ENCODE results near the gene SPATS2.
A peak's percentile ranks its signal among the peaks of the same experiment; 100 is the strongest.

The SPATS2 gene

DNA sequence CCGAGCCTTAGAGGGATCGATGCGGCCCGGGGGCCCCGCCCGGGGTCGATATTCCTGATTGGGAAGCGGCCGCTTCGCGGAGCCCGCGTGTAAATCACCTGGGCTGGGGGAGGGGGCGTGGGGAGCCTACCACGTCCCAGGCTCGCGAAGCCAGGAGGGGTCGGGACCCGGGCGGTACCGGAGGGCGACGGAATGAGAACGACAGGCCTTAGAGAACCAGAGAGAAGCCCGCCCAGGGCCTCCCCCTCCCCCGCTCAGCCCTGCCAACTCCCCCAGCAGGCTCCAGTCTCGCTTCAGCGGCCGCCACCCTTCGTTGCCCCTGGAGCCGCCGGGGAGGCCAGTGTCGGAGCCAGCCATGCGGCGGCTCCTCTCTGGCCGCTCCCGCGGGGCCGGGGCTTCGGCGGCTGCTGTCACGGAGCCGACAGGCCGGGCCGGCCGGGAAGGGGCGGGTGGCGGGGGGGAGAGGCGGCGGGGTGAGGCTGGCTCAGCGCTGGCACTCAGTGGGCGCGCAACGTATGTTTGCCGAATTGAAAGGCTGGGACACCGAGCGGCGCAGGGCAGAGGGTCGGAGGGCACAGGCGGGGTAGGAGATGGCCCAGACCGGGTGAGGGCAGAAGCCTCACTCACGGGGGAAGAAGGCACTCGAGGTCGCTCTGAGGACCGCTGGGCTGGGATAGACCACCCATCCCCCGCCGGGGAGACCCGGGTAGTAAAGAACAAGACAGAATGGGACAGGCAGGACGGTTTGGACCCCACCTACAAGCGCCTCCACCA, 22.0 kb upstream of the SPATS2 start:
- Histone ChIP-seq H3K36me3 (ENCODE audit: control insufficient read depth, insufficient read depth, low read length) (no peaks in the 10 kb centered on the region), H3K27me3 (ENCODE audit: control insufficient read depth, insufficient read depth, low read length) (peaks cover 95% of the 10 kb centered on the region), H3K9ac (ENCODE audit: low read depth, low read length) (no peak overlapping the region), H3K4me3 (ENCODE audit: low read depth, low read length) (peak overlapping the region; percentile 50; the same call in 1 of the 2 replicates), H3K4me1 (ENCODE audit: control insufficient read depth, insufficient read depth, low read length) (peaks cover 32% of the 10 kb centered on the region), H3K27ac (ENCODE audit: low read depth, low read length) (no peak overlapping the region), H3K9me3 (ENCODE audit: control insufficient read depth, insufficient read depth, low read length) (no peaks in the 10 kb centered on the region)

GRCh38 chr12:49345825-49346658, 21.2 kb upstream of the SPATS2 start:
- peaks cover 87% of the 10 kb centered on the region for H3K27me3 ChIP-seq (ENCODE audit: control insufficient read depth, insufficient read depth, low read length)
- H3K9me3 ChIP-seq (ENCODE audit: control insufficient read depth, insufficient read depth, low read length) = no peaks in the 10 kb centered on the region
- H3K27ac ChIP-seq (ENCODE audit: low read depth, low read length) = no peak overlapping the region
- H3K9ac ChIP-seq (ENCODE audit: low read depth, low read length) = no peak overlapping the region
- no peaks in the 10 kb centered on the region for H3K36me3 ChIP-seq (ENCODE audit: control insufficient read depth, insufficient read depth, low read length)
- H3K4me3 ChIP-seq (ENCODE audit: low read depth, low read length) = peak overlapping the region; percentile 50
- peaks cover 25% of the 10 kb centered on the region for H3K4me1 ChIP-seq (ENCODE audit: control insufficient read depth, insufficient read depth, low read length)

DNA sequence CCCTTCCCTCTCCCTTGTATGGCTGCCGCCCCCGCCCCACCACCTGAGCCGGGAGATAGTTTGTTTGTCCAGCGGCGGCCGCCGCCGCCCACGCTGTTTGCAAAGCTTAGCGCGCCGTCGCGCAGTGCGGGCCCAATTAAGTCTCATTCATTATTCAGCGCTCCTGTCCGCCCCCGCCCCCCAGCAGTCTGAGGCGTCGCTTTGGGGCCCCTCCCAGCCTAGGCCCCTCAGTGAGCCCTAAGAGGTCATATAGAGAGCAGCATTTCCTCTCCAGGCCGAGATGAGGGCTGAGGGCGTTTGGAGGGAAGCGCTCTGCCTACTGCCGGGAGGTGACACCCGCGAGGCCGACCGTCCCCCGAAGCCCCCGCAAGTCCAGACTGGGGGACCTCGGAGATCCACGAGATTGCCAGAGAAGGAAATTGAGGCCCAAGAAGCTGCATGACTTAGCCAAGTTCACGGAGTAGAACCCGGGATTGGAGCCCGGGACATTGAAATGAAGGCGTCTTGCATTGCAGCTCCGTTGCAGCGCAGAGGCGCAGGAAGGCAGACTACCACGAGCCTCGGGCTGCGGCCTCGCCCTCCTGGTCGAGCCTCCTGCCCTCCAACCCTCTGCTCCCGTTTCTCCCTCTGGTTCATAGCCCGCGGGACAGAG, 20.5 kb upstream of the SPATS2 start, which contains the start of gene DNAJC22:
Gene DNAJC22 (plus strand): TSS at position 230 of the 652 bp plus-strand sequence. CDS start 1,985 bp downstream, outside the sequence.
- H3K9ac ChIP-seq (ENCODE audit: low read depth, low read length) = no peak within 1 kb of the TSS

GRCh38 chr12:49347311-49348193, 19.7 kb upstream of the SPATS2 start:
- Histone ChIP-seq H3K36me3 (ENCODE audit: control insufficient read depth, insufficient read depth, low read length) (no peaks in the 10 kb centered on the region), H3K9me3 (ENCODE audit: control insufficient read depth, insufficient read depth, low read length) (no peaks in the 10 kb centered on the region), H3K27ac (ENCODE audit: low read depth, low read length) (no peak overlapping the region), H3K9ac (ENCODE audit: low read depth, low read length) (no peak overlapping the region), H3K27me3 (ENCODE audit: control insufficient read depth, insufficient read depth, low read length) (peaks cover 73% of the 10 kb centered on the region), H3K4me1 (ENCODE audit: control insufficient read depth, insufficient read depth, low read length) (peaks cover 18% of the 10 kb centered on the region), H3K4me3 (ENCODE audit: low read depth, low read length) (peak overlapping the region; percentile 50)

More for the DNA sequence above, 20.5 kb upstream of the SPATS2 start, which contains the start of gene DNAJC22:
- peak within 1 kb of the TSS; percentile 50 for H3K4me3 ChIP-seq (ENCODE audit: low read depth, low read length)
- no peaks in the 10 kb centered on the region for H3K36me3 ChIP-seq (ENCODE audit: control insufficient read depth, insufficient read depth, low read length)
- no peak within 1 kb of the TSS for H3K27ac ChIP-seq (ENCODE audit: low read depth, low read length)
- no peaks in the 10 kb centered on the region for H3K9me3 ChIP-seq (ENCODE audit: control insufficient read depth, insufficient read depth, low read length)
- H3K27me3 ChIP-seq (ENCODE audit: control insufficient read depth, insufficient read depth, low read length) = peaks cover 80% of the 10 kb centered on the region
- peaks cover 18% of the 10 kb centered on the region for H3K4me1 ChIP-seq (ENCODE audit: control insufficient read depth, insufficient read depth, low read length)

DNA sequence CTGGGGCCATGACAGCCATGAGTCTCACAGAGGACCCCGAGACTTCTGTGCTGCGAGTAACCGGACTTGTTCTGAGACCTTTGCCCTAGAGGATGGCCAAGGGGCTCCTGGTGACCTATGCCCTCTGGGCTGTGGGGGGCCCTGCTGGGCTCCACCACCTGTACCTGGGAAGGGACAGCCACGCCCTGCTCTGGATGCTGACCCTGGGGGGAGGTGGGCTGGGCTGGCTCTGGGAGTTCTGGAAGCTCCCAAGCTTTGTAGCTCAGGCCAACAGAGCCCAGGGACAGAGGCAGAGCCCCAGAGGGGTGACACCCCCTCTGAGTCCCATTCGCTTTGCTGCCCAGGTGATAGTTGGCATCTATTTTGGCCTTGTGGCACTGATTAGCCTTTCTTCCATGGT, 18.5 kb upstream of the SPATS2 start:
- Histone ChIP-seq H3K4me1 (ENCODE audit: control insufficient read depth, insufficient read depth, low read length) (peaks cover 12% of the 10 kb centered on the region), H3K9ac (ENCODE audit: low read depth, low read length) (no peak overlapping the region), H3K27me3 (ENCODE audit: control insufficient read depth, insufficient read depth, low read length) (peaks cover 61% of the 10 kb centered on the region), H3K27ac (ENCODE audit: low read depth, low read length) (no peak overlapping the region), H3K9me3 (ENCODE audit: control insufficient read depth, insufficient read depth, low read length) (no peaks in the 10 kb centered on the region), H3K36me3 (ENCODE audit: control insufficient read depth, insufficient read depth, low read length) (no peaks in the 10 kb centered on the region), H3K4me3 (ENCODE audit: low read depth, low read length) (no peak overlapping the region)

GRCh38 chr12:49349266-49349665, 18.0 kb upstream of the SPATS2 start:
- H3K27ac ChIP-seq (ENCODE audit: low read depth, low read length) = no peak overlapping the region
- H3K4me1 ChIP-seq (ENCODE audit: control insufficient read depth, insufficient read depth, low read length) = peaks cover 12% of the 10 kb centered on the region
- no peaks in the 10 kb centered on the region for H3K36me3 ChIP-seq (ENCODE audit: control insufficient read depth, insufficient read depth, low read length)
- H3K27me3 ChIP-seq (ENCODE audit: control insufficient read depth, insufficient read depth, low read length) = peaks cover 56% of the 10 kb centered on the region
- no peak overlapping the region for H3K4me3 ChIP-seq (ENCODE audit: low read depth, low read length)
- H3K9ac ChIP-seq (ENCODE audit: low read depth, low read length) = no peak overlapping the region
- no peaks in the 10 kb centered on the region for H3K9me3 ChIP-seq (ENCODE audit: control insufficient read depth, insufficient read depth, low read length)

DNA sequence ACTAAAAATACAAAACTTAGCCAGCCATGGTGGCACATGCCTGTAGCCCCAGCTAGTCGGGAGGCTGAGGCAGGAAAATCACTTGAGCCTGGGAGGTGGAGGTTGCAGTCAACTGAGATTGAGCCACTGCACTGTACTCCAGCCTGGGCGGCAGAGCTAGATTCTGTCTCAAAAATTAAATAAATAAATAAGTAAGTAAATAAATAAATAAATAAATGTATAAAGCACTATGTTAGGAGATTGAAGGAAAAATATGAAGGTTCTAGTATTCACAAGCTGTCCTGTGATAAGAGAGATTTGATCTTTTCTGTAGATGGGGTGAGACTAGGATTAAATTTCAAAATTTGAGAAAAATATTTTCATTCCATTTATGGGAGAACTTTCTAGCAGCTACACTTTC, 14.9 kb upstream of the SPATS2 start:
- H3K9ac ChIP-seq (ENCODE audit: low read depth, low read length) = no peak overlapping the region
- H3K4me3 ChIP-seq (ENCODE audit: low read depth, low read length) = no peak overlapping the region
- H3K9me3 ChIP-seq (ENCODE audit: control insufficient read depth, insufficient read depth, low read length) = no peaks in the 10 kb centered on the region
- peaks cover 25% of the 10 kb centered on the region for H3K27me3 ChIP-seq (ENCODE audit: control insufficient read depth, insufficient read depth, low read length)
- no peaks in the 10 kb centered on the region for H3K36me3 ChIP-seq (ENCODE audit: control insufficient read depth, insufficient read depth, low read length)
- H3K4me1 ChIP-seq (ENCODE audit: control insufficient read depth, insufficient read depth, low read length) = peaks cover 1% of the 10 kb centered on the region; the same call in 1 of the 2 replicates
- no peak overlapping the region for H3K27ac ChIP-seq (ENCODE audit: low read depth, low read length)

DNA sequence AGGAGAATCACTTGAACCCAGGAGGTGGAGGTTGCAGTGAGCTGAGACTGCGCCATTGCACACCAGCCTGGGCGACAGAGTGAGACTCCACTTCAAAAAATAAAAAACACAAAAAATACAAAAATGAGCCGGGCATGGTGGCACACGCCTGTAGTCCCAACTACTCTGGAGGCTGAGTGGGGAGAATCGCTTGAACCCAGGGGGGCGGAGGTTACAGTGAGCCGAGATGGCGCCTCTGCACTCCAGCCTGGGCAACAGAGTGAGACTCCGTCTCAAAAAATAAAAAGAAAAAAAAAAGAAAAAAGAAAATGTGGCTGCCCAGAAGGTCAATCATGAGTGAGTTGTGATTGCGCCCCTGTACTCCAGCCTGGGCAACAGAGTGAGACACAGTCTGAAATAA, 11.3 kb upstream of the SPATS2 start:
- Histone ChIP-seq H3K9ac (ENCODE audit: low read depth, low read length) (no peak overlapping the region), H3K4me1 (ENCODE audit: control insufficient read depth, insufficient read depth, low read length) (no peaks in the 10 kb centered on the region), H3K27ac (ENCODE audit: low read depth, low read length) (no peak overlapping the region), H3K9me3 (ENCODE audit: control insufficient read depth, insufficient read depth, low read length) (no peaks in the 10 kb centered on the region), H3K27me3 (ENCODE audit: control insufficient read depth, insufficient read depth, low read length) (no peaks in the 10 kb centered on the region), H3K4me3 (ENCODE audit: low read depth, low read length) (no peak overlapping the region), H3K36me3 (ENCODE audit: control insufficient read depth, insufficient read depth, low read length) (no peaks in the 10 kb centered on the region)

GRCh38 chr12:49357103-49357678, 10.1 kb upstream of the SPATS2 start:
- no peak overlapping the region for H3K9ac ChIP-seq (ENCODE audit: low read depth, low read length)
- H3K27ac ChIP-seq (ENCODE audit: low read depth, low read length) = no peak overlapping the region
- no peaks in the 10 kb centered on the region for H3K4me1 ChIP-seq (ENCODE audit: control insufficient read depth, insufficient read depth, low read length)
- H3K36me3 ChIP-seq (ENCODE audit: control insufficient read depth, insufficient read depth, low read length) = no peaks in the 10 kb centered on the region
- H3K4me3 ChIP-seq (ENCODE audit: low read depth, low read length) = no peak overlapping the region
- H3K27me3 ChIP-seq (ENCODE audit: control insufficient read depth, insufficient read depth, low read length) = no peaks in the 10 kb centered on the region
- no peaks in the 10 kb centered on the region for H3K9me3 ChIP-seq (ENCODE audit: control insufficient read depth, insufficient read depth, low read length)
